HepG2 (cell line): Measurements from ENCODE around the gene BICDL1. TPM values are rescaled to one million over a fixed set of nuclear protein-coding genes. Genes with fewer than 3 reads are reported as not detected.
A peak's percentile ranks its signal among the peaks of the same experiment; 100 is the strongest.

Source experiments
- ATRX ChIP-seq: sonication (generic); formaldehyde crosslinking; IDR thresholded peaks from 2 replicates; pipeline ENCODE4 v1.4.0; 2020; ENCODE audit warnings: missing genetic modification reagents, borderline replicate concordance
- BATF2 ChIP-seq: sonication (generic); formaldehyde crosslinking; IDR thresholded peaks from 2 replicates; pipeline ENCODE4 v1.8.0; 2022; ENCODE audit warnings: mild to moderate bottlenecking, missing genetic modification reagents, moderate library complexity
- GLI4 ChIP-seq: sonication (generic); formaldehyde crosslinking; IDR thresholded peaks from 2 replicates; pipeline ENCODE4 v1.5.1; 2020; ENCODE audit warnings: missing genetic modification reagents, mild to moderate bottlenecking, moderate library complexity, borderline replicate concordance
- MIER2 ChIP-seq: IDR thresholded peaks from 2 replicates; pipeline ENCODE4 v1.6.1; 2016; ENCODE audit warnings: missing biosample characterization, missing genetic modification reagents
- PBX2 ChIP-seq: IDR thresholded peaks from 2 replicates; pipeline ENCODE4 v1.6.1; 2016; ENCODE audit warnings: control low read depth
- REPIN1 ChIP-seq: sonication (generic); formaldehyde crosslinking; IDR thresholded peaks from 2 replicates; pipeline ENCODE4 v1.8.0; 2022; ENCODE audit warnings: missing genetic modification reagents, low read depth, mild to moderate bottlenecking, borderline replicate concordance
- REXO4 ChIP-seq: sonication (generic); formaldehyde crosslinking; IDR thresholded peaks from 2 replicates; pipeline ENCODE4 v1.8.0; 2022; ENCODE audit warnings: missing genetic modification reagents, mild to moderate bottlenecking, borderline replicate concordance
- RNF219 ChIP-seq: sonication (generic); formaldehyde crosslinking; IDR thresholded peaks from 2 replicates; pipeline ENCODE4 v1.5.0; 2020; ENCODE audit warnings: mild to moderate bottlenecking, missing genetic modification reagents
- SAP130 ChIP-seq: IDR thresholded peaks from 2 replicates; pipeline ENCODE4 v1.6.1; 2016; ENCODE audit warnings: low read depth
- SMAD1 ChIP-seq: sonication (generic); formaldehyde crosslinking; IDR thresholded peaks from 2 replicates; pipeline ENCODE4 v1.4.0; 2020; ENCODE audit warnings: missing genetic modification reagents, low read depth, mild to moderate bottlenecking, borderline replicate concordance
- ZNF138 ChIP-seq: sonication (generic); formaldehyde crosslinking; IDR thresholded peaks from 2 replicates; pipeline ENCODE4 v1.5.0; 2020; ENCODE audit warnings: mild to moderate bottlenecking, low read depth, missing genetic modification reagents
- ZNF432 ChIP-seq: sonication (generic); formaldehyde crosslinking; IDR thresholded peaks from 2 replicates; pipeline ENCODE4 v1.5.0; 2020; ENCODE audit warnings: missing genetic modification reagents, mild to moderate bottlenecking, borderline replicate concordance
- ZNF850 ChIP-seq: sonication (generic); formaldehyde crosslinking; conservative IDR thresholded peaks from 2 replicates; pipeline ENCODE4 v1.9.0; 2021; ENCODE audit warnings: mild to moderate bottlenecking, missing genetic modification reagents
- polyA plus RNA-seq, 8 experiments: library from polyadenylated mRNA; depleted of rRNA in 3 of 8; stranded (reverse) in 7 of 8; unstranded in 1 of 8; fragments of >200 nt; fragmentation: Illumina TruSeq in 4 of 8; extraction: Trizol in 4 of 8; gene quantifications; 2 replicates each; pipeline versions ENCODE4 v1.2.1 to v1.2.3, GENCODE V29; 2011 to 2016; ENCODE audit warnings: low read depth in 4 of 8, missing spikeins in 1 of 8, mixed read lengths in 1 of 8; ENCODE audit not compliant: insufficient read depth in 1 of 8
- total RNA-seq, 5 experiments: library from RNA; depleted of rRNA; stranded (reverse); fragments of >200 nt; fragmentation: Illumina TruSeq; extraction: Trizol; gene quantifications; 2 replicates each; pipeline ENCODE4 v1.2.3, GENCODE V29; 2016; ENCODE audit warnings: low read depth in 1 of 5
- TF ChIP-seq, protein P1 (sequence below): IDR thresholded peaks from 2 replicates; pipeline ENCODE4 v1.6.1; 2012; ENCODE audit warnings: low read length, improper control_type of control experiment
- TF ChIP-seq, protein P2 (sequence below): sonication (generic); formaldehyde crosslinking; IDR thresholded peaks from 2 replicates; pipeline ENCODE4 v1.4.0; 2020; ENCODE audit warnings: missing genetic modification reagents, mild to moderate bottlenecking, borderline replicate concordance
- TF ChIP-seq, protein P3 (sequence below): IDR thresholded peaks from 2 replicates; pipeline ENCODE4 v1.6.1; 2016; ENCODE audit warnings: low read depth, control low read depth

The BICDL1 gene
- total and polyA plus RNA-seq, 2 of the 13 experiments (the other 11 are each of a cell fraction or from before 2014, with no cell fraction given), result 3.6 to 9.7 TPM

GRCh38 chr12:120116792-120117651, 128.0 kb downstream of the BICDL1 start (continued):
- TF ChIP-seq REXO4 (CRISPR knock-in tag), result no peak
- no peak for TF ChIP-seq ZNF138
- TF ChIP-seq ATRX (CRISPR knock-in tag), result no peak
- TF ChIP-seq BATF2 (CRISPR knock-in tag), result no peak; the same call in 1 of the 2 replicates
- no peak for TF ChIP-seq ZNF432 (CRISPR knock-in tag)
- no peak for TF ChIP-seq MIER2 (CRISPR knock-in tag)
- peak; percentile 43; the same call in 1 of the 2 replicates for TF ChIP-seq GLI4
- TF ChIP-seq, protein P1, sequence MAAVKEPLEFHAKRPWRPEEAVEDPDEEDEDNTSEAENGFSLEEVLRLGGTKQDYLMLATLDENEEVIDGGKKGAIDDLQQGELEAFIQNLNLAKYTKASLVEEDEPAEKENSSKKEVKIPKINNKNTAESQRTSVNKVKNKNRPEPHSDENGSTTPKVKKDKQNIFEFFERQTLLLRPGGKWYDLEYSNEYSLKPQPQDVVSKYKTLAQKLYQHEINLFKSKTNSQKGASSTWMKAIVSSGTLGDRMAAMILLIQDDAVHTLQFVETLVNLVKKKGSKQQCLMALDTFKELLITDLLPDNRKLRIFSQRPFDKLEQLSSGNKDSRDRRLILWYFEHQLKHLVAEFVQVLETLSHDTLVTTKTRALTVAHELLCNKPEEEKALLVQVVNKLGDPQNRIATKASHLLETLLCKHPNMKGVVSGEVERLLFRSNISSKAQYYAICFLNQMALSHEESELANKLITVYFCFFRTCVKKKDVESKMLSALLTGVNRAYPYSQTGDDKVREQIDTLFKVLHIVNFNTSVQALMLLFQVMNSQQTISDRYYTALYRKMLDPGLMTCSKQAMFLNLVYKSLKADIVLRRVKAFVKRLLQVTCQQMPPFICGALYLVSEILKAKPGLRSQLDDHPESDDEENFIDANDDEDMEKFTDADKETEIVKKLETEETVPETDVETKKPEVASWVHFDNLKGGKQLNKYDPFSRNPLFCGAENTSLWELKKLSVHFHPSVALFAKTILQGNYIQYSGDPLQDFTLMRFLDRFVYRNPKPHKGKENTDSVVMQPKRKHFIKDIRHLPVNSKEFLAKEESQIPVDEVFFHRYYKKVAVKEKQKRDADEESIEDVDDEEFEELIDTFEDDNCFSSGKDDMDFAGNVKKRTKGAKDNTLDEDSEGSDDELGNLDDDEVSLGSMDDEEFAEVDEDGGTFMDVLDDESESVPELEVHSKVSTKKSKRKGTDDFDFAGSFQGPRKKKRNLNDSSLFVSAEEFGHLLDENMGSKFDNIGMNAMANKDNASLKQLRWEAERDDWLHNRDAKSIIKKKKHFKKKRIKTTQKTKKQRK, result no peak
- no peak for TF ChIP-seq PBX2 (CRISPR knock-in tag)
- TF ChIP-seq REPIN1 (CRISPR knock-in tag), result peak; percentile 91
- TF ChIP-seq RNF219, result no peak
- TF ChIP-seq, protein P2, sequence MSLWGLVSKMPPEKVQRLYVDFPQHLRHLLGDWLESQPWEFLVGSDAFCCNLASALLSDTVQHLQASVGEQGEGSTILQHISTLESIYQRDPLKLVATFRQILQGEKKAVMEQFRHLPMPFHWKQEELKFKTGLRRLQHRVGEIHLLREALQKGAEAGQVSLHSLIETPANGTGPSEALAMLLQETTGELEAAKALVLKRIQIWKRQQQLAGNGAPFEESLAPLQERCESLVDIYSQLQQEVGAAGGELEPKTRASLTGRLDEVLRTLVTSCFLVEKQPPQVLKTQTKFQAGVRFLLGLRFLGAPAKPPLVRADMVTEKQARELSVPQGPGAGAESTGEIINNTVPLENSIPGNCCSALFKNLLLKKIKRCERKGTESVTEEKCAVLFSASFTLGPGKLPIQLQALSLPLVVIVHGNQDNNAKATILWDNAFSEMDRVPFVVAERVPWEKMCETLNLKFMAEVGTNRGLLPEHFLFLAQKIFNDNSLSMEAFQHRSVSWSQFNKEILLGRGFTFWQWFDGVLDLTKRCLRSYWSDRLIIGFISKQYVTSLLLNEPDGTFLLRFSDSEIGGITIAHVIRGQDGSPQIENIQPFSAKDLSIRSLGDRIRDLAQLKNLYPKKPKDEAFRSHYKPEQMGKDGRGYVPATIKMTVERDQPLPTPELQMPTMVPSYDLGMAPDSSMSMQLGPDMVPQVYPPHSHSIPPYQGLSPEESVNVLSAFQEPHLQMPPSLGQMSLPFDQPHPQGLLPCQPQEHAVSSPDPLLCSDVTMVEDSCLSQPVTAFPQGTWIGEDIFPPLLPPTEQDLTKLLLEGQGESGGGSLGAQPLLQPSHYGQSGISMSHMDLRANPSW (CRISPR knock-in tag), result peak; percentile 55; the same call in 1 of the 2 replicates
- no peak for TF ChIP-seq ZNF850 (CRISPR knock-in tag)
- TF ChIP-seq, protein P3, sequence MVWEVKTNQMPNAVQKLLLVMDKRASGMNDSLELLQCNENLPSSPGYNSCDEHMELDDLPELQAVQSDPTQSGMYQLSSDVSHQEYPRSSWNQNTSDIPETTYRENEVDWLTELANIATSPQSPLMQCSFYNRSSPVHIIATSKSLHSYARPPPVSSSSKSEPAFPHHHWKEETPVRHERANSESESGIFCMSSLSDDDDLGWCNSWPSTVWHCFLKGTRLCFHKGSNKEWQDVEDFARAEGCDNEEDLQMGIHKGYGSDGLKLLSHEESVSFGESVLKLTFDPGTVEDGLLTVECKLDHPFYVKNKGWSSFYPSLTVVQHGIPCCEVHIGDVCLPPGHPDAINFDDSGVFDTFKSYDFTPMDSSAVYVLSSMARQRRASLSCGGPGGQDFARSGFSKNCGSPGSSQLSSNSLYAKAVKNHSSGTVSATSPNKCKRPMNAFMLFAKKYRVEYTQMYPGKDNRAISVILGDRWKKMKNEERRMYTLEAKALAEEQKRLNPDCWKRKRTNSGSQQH (CRISPR knock-in tag), result peak; percentile 75; the same call in 1 of the 2 replicates
- peak; percentile 81; the same call in 1 of the 2 replicates for TF ChIP-seq SMAD1 (CRISPR knock-in tag)
- TF ChIP-seq SAP130 (CRISPR knock-in tag), result peak; percentile 98
